Hematopoietic multipotent progenitor cell treated with erythropoietin and hydrocortisone succinate and interleukin-3 and kit ligand, for 17 days (in vitro differentiated cells): ENCODE data around the gene HPCA.

Experiments used
- DNase-seq: peaks from one replicate; pipeline ENCODE4 v3.0.0-alpha.2; 2015; ENCODE audit warnings: low spot score

Gene HPCA

DNA sequence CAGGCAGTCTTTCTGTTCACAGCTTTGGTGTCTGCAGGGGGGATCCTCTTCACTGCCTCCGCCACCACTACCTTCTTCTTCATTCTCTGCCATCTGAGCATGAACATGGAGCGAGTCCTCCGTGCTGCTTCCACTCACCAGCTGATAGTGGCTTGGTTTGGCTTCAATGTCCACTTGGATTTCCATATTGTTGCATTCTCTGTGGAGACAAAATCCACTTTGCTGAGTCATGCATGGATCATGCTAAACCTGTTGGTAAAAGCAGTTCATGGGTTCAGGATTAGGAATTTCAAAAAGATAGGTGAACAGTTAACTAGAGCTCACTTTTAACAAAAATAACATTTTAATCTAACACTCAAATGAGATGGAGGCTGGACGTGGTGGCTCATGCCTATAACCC, 50.8 kb downstream of the HPCA start:
- no peak for DNase-seq

DNA sequence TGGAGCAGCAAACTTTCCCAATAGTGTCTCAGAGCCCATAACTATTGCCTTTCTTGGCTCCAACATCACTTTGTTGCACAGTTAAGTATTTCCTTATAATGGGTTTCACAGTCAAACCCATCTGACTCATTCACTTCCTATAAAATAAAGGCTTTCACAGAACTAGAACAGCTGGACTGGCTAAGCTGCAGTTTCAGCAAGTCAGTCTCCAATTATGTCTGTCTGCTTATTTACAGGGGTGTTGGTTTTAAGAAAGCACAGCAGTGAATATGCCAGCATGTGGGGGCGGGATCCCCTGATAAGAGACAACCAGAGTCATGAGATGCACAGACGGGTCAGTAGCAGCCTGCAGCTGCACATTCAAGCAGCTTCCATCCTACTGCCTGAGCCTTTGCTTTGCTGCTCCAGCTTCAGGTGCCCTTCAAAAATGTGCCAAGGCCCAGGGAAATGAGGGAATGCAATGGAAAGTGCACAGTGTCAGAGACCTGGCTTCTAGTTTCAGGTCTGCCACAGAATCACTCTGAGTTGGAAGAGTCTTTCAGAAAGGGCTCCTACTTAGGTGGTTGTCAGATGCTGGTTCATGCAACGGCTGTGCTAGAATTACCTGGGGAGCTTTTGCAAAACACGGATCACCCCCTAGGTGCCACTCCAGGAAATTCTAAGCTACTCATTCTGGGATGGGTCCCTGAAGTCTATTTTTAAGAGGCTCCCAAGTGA, 53.5 kb downstream of the HPCA start:
- peak; percentile 36 for DNase-seq

DNA sequence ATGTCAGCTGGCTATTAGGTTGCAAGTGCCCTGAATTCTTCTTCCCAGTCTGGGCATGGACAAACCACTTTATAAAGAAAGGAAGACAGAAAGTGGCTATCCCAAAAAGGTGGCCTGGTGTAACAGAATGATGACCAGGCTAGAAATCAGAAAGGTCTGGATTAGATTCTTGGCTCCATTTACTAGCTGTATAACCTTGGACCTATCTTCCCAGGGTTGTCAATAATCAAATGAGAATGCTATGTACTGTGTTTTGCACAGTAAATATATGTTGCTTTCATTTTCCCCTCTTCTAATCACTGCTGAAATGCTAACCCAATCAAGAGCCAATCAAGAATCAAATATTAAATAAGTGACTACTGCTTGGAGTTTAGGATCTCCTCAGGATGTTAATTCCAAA, 57.9 kb downstream of the HPCA start:
- no peak for DNase-seq
